SHP77 treated with DMSO at 0.1 percent for 48 hours (cell line): Measurements from ENCODE around the gene SCYGR5.
"Not testable (repeated sequence)": the region's sequence is repeated elsewhere in the genome, so short reads cannot be mapped to it uniquely, and the experiment has no call there.

Experiments
- DNase-seq: peaks from one replicate; lab custom pipeline; 2025; lab: John Stamatoyannopoulos, UW

The SCYGR5 gene, protein sequence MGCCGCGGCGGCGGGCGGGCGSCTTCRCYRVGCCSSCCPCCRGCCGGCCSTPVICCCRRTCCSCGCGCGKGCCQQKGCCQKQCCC

DNA sequence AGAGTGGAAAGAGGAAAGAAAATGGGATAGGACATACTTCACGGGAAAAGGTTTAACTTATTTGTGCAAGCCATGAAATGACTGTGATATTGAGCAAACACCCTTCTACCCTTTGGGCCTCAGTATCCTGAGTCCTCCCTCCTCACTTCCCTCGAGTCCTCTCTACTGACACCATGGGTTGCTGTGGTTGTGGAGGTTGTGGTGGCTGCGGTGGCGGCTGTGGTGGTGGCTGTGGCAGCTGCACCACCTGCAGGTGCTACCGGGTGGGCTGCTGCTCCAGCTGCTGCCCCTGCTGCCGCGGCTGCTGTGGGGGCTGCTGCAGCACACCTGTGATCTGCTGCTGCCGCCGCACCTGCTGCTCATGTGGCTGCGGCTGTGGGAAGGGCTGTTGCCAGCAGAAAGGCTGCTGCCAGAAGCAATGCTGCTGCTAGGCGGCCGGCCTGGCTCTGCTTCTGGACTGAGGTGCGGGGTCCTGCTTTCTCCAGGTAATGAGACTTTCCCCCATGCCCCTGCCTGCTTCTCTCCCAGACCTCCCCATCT lies at the start of gene SCYGR5:
Gene SCYGR5 (plus strand): TSS at position 174 of the 540 bp plus-strand sequence. CDS start 0 bp downstream, at position 174.
- not testable (repeated sequence) for DNase-seq

DNA sequence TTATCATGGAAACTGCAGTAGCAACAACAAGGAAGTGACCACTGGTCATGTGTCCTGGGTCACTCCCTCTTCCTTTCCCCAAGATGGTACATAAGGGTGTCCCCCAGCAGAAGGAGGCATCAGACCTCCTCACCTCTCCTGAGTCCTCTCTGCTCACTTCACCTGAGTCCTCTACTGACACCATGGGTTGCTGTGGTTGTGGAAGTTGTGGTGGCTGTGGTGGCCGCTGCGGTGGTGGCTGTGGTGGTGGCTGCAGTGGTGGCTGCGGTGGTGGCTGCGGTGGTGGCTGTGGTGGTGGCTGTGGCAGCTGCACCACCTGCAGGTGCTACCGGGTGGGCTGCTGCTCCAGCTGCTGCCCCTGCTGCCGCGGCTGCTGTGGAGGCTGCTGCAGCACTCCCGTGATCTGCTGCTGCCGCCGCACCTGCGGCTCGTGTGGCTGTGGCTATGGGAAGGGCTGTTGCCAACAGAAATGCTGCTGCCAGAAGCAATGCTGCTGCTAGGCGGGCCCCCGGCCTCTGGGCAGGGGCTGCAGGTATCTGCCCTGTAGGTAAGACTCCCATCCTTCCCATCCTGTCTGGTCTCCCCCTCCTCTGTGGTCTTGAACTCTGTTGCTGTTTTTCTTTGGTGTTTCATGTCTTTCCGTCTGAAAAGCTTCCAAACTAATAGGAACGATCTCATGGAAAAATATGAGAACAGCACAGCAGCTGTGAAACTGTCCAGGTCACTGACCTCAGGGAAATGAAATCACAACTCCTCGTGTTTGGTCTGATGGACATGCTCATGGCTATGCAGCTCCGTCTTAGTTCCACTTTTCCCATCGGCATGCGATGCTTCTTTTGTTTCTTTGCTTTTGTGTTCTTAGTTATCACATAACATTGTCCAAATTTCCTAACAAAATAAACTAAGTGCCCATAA lies 49.0 kb upstream of the SCYGR5 start, which contains the start of gene SCYGR4:
Gene SCYGR4 (plus strand): TSS at position 183 of the 915 bp plus-strand sequence. CDS start 0 bp downstream, at position 183.
- DNase-seq, result no peak

DNA sequence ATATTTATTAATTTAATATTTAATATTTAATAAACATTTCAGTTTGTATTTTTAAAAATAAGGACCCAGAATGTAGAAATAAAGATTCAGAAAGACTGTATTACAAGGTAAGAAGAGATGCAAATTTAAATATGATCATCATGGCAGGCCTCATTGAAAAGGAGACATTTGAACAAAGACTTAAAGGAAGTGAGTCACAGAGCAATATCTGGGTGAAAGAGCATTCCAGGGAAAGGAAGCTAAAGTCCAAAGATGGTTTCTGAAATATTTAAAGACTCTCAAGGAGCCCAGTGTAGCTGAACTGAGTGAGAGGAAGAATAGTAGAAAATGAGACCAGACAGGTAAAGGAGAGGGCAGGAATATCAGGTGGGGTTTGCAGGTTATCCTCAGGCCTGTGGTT lies 43.4 kb upstream of the SCYGR5 start:
- DNase-seq, result no peak

DNA sequence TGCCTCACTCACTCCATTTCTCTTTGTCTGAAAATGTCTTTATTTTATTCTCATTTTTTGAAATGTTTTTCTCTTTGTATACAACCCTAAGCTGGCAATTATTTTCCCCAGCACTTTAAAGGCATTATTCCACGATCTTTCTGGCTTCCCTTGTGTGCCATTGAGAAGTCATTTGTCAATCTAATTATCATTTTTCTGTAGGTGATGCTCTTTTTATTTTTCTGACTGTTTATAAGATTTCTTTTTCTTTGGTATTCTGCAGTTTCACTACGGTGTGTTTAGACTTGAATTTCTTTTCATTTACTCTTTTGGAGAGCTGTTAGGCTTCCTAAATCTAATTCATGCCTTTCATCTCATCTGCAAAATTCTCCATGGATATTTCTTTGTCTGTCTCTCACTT lies 41.2 kb upstream of the SCYGR5 start:
- no peak for DNase-seq

DNA sequence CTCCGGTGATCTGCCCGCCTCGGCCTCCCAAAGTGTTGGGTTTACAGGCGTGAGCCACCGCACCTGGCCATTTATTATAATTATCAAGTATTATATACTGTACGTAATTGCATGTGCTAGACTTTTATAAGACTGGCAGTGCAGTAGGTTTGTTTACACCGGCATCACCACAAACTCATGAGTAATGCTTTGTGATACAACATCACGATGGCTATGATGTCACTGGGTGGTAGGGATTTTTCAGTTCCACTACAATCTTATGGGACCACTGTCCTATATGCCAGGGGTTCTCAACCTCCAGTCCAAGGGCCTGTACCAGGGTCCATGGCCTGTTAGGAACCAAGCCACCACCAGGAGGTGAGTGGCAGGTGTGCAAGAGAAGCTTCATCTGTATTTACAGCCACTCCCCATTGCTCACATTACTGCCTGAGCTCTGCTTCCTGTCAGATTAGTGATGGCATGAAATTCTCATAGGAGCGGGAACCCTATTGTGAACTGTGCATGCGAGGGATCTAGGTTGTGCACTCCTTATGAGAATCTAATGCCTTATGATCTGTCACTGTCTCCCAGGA lies 39.9 kb upstream of the SCYGR5 start:
- DNase-seq, result no peak

DNA sequence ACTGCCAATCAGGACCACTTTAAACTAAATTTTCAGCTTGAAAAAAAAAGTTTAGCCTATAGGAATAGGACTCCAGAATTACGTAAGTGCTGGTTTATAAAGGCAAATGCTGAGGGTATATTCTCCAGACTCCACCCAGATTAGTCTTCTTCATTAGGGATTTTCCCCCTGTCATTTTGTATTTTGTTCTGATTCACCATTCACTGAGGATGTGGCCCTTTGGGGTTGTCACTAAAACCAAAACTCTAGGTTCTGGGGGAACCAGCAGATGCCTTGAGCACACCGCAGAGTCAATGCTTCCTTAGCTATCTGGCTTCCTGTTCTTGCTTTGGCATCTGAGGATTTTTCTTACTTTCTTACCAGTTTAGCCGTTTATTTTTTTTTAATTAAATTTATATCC lies 38.8 kb upstream of the SCYGR5 start:
- no peak for DNase-seq

DNA sequence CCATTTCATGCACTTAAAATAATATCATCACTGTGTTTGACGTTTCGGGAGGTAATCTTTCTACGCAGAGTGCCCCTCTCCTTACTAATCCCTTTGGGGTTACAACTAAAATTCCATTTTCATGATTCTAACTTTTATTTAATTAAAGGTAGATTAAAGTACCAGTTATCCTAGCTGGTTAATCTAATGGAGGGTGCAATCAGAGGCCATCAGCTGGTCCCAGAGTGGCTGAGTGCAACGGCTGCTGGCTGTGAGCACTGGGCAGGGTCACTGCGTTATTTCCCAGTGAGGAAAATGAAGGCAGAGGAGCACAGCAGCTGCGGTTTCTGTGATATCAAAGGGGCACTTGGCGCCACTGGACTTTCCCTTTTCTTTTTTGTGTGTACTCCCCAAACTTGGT lies 37.2 kb upstream of the SCYGR5 start:
- no peak for DNase-seq

DNA sequence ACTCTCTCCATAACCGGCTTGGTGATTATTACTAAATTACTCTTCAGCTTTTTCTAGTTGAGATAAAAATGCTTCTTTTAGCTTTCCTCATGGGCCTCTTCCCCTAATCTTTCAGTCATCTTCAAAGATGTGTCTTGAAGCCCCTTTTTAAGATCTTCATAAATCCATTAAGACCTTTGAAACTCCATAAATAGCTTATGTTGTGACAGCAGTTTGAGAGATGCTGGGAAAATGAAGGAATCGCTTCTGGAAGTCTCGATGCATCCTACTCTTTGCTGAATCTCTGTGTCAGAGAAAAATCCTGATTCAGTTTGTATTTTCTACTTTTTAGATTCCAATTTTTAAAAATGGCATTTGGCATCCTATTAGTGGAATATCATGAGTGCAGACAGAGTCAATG lies 36.3 kb upstream of the SCYGR5 start:
- no peak for DNase-seq

DNA sequence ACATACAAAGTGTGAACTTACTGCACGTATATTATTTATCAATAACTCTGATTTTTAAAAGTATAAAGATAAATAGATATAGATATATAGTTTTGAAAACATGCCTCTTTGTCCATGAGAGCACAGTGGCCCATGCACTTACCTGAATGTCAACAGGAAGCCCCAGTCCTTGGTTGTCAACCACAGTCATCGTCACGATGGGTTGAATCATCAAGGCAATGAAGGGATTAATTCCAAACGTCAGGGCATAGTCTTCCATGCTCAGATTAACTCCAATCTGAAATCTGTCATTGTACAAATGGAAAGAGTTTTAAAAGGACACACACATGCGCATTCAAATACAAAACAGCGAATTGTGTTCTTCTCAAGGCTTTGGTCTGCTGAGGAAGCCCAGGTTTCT lies 33.8 kb upstream of the SCYGR5 start:
- DNase-seq, result no peak

DNA sequence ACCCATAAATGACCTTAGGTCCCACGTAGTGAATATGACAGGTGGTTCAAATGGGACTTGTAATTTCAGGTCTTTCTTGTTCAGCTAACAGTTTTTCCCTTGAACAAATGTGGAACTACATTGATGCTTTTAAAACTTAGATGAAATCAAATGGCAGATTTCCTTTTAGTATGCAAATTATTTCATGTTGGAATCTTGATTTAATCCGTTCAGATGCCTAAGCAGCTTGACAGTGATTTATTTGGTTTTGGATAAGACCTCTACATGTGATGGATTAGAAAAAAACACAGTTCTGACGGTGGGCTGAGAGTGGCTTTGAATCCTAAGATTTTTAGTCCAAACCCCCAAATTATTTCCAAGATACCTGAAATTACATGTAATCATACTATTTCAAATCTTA lies 32.4 kb upstream of the SCYGR5 start:
- no peak for DNase-seq

DNA sequence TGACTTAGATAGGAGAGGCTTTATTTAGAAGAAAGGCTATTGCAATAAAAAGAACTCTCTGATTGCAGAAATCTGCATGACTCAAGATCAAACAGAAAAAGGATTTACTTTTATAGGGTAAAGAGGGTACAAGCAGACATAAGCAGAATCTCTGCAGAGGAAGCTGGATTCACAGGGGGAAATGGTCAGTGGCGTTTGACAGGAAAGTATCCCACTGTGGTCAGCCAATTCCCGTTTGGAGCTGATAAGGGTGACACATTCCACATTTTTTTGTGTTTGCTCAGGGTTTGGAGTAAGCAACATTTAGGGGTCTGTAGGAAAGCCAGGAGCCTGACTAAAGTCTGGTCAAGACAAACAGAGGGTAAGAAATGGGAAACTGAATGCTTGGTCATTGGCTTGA lies 23.9 kb upstream of the SCYGR5 start:
- no peak for DNase-seq

DNA sequence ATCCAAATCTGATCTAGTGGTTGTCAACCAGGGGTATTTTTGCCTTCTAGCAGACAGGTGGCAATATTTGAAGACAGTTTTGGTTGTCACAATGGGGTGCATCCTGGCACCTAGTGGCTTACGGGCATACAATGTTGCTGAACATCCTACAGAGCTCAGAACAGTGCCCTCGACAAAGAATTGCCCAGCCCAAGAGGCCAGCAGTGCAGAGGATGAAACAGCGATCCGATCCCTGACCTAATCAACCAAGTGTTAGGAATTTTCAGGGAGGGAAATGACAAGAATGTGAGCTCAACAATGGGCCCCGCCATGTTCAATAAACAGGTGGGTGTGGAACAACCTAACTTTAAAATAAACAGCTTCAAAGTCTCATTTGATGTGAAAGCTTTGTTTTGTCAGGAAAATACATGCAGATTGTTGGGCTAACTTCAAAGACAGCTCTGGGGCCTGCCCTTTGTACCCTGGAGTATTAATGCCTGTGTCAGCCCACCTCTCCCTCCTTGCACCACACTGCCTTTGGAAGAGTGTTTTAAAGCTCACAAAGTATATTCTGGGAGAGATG lies 22.5 kb upstream of the SCYGR5 start:
- no peak for DNase-seq

DNA sequence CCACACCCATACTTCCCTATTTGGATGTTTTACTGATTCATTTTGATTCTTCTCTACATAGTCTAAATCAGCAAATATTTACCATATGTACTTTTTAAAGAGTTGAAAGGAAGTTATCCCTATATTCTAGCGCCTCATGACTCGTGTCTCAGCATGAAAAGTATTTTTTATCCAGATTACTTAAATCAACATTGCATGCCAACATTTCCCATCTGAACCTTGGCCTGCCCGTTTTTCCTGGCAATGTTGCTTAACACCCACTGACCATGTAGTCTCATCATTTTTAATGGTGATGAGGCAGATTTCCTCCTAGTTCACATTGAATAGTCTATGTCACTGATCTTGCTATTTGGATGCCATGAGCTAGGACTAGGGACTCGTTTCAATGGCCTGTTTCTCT lies 13.2 kb upstream of the SCYGR5 start:
- DNase-seq, result no peak

DNA sequence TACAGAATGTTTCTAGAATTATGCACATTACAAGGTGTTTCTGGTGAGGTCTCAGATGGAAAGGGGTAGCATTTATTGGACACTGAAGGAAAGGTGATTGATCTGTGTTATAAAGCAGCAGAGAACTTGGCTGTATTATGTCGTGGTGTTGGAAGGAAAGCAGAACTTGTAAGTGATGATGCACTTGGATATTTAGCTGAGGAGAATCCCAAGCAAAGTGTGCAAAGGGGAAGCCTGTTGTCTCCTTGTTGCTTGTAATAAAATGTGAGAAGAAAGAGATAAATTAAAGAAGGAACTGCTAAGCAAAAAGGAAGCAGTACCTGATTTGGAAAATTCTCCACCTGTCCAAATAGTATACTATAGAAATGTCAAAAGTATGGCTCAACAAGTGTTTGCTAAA lies 12.2 kb upstream of the SCYGR5 start:
- no peak for DNase-seq

DNA sequence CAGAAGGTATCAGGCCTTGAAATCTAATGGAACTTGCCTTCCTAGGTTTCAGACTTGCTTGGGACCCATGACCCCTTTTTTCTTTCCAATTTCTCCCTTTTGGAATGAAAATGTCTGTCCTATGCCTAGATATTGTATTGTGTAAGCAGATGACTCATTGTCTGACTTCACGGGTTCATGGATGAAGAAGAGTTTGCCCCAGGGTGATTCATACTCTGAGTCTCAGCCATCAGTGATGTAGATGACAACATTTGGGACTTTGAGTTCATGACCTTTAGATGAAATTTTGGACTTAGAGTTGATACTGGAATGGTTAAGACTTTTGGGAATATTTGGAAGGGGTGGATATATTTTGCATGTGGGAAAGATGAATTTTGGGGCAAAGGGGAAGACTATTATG lies 11.2 kb upstream of the SCYGR5 start:
- DNase-seq, result no peak

DNA sequence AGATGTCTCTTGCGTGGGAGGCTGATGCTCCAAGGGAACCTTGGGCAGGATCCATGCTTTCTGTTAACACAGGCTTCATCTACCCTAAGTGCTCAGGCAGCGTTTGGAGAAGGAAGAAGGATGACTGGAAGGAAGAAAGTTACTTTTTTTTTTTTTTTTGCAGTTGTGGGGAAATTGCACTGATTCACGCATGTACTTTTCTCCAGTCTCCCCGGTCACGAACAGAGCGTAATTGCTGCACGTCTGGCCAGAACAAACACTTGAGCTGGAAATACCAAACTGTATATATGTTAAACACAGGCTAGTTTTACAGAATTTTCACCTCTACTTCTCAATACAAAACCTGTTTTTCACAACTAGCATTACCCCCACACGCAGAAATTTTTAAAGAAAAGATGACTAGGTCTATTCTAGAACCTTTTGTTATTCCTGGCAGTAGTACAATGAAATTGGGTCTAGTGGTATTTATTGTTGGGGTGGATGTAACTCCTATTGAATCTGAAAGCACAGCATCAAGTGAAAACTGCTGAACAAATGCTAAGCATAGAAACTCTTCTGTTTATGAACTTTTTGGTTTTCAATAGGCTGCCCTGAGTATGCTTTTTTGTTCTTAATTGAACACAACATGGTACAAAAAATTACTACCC lies 9.3 kb upstream of the SCYGR5 start:
- DNase-seq, result no peak

DNA sequence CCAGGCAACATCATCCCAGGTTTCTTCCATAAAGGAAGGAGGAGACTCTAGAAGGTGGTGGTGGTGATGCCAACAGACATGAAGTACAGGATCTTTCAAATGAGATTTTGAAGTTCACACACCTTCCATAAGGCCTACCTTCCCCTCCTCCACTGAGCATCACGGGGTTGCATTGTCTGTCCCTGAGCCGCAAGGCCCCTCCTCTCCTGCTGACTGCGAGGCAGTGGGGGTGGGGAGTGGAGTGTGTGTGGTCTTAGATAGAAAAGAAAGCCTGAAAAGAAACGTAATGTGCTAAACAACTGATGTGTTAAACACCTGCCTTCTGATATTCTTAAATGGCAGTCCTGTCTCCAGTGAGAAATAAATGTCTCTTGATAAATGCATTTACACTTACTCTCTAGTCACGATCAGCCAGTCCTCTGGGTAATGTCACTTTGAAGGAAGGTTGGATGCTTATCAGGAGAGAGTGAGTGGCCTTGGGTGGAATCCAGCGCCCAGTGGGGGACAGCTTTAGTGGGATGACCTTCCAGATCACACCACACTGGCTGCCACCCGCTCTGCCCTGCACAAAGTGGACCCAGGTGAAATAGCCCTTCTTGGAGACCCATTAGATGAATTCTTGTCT lies 5.5 kb upstream of the SCYGR5 start:
- DNase-seq, result no peak

DNA sequence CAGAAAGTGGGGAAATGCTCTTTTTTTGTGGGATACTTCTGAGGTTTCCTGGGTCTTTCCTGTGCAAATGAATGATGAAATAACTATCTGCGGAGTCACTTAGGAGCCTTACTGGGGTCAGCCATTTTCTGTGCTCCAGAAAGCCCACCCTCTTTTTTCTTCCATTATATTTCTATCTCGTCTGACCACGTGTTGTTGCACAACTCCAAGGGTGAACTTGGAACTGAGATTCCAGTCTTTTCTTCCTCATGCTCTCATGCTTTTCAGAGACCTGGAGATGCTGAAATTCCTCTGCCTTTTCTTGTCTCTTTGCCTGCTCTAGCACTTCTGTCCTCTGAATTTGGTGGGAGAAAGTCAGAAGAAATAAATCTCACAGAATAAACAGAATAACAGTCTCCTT lies 4.8 kb upstream of the SCYGR5 start:
- no peak for DNase-seq

DNA sequence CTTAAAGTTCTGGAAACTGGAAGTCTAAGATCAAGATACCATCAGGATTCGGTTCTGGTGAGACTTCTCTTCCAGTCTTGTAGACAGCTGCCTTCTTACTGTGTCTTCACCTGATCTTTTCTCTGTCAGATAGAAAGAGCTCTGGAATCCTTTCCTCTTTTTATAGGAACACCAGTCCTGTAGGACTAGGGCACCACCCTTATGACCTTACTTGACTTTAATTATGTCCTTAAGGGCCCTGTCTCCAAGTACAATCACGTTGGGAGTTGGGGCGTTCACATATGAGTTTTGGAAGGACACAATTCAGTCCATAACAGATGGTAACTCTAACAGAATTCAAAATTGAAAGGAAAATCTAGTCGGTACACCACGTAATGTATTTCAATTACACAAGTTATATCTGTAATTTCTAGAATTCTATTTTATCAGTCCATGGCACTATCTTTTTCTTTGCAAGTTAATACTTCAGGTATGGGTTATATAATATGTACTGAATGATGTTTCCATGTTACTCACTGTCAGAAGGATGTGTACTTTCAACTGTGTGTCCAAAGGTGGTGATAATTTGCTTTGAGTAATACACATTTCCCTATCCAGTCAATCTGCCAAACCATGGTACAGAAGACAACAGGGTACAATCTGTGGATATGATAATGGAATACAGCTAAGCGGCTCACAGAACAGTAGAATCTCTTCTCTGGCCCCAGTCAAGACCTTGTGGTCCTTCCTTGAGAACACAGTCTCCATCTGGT lies 1.2 kb upstream of the SCYGR5 start:
- no peak for DNase-seq

DNA sequence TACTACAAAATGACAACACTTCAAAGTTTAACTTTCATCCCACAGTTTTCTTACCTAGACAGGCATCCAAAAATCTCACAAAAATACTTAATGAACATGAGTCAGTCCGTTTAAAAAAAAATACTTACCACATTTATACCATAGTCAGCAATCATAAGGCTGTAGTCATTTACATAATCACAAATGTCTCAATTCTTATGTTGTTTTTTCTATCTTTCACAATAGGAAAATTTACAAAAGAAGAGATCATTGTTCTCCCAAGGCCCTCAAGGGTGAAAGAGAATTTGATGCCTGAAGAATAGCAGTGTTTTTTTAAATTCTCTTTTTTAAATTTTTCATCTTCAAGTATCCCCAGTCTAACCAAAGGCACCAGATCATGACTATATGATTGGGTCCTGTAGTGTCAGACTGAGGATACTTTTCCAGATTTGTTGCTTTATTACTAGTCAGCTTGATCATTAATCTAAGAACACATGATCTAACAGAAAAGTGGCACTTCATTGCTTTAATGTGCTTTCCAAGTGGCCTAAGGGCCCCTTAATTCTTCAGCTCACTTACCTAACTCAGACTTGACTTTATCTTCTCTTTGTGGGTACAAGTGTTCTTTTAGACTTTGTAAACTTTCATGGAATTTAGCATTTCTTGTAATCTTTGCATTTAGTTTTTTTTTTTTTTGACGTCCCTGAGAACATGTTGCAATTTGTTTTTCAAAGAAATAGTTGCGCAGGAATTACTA lies 4.7 kb downstream of the SCYGR5 start:
- no peak for DNase-seq
